GM06990 (cell line): ENCODE measurements around the gene TOP2B.

Experiments used
- DNase-seq: peaks from one replicate; pipeline ENCODE4 v3.0.0-alpha.2; 2011; ENCODE audit not compliant: insufficient read length; ENCODE audit errors: extremely low read depth
- H3K27me3 ChIP-seq: replicated peaks from 2 replicates; pipeline ENCODE4 v1.6.0; 2011; ENCODE audit warnings: low read length; ENCODE audit not compliant: control insufficient read depth, insufficient read depth
- H3K36me3 ChIP-seq: 2 replicates; pipeline ENCODE4 v1.5.1; 2011; ENCODE audit warnings: low read length; ENCODE audit not compliant: control insufficient read depth, insufficient read depth
- H3K4me3 ChIP-seq: replicated peaks from 2 replicates; pipeline ENCODE4 v1.5.1; 2011; ENCODE audit warnings: low read depth, mild to moderate bottlenecking, control low read depth, low read length
- CTCF ChIP-seq: IDR thresholded peaks from 2 replicates; pipeline ENCODE4 v1.5.1; 2011; ENCODE audit warnings: low read length, control low read depth, mild to moderate bottlenecking, inconsistent platforms; ENCODE audit not compliant: insufficient read depth, poor library complexity, severe bottlenecking

The TOP2B gene

GRCh38 chr3:25585361-25586166, 79.1 kb downstream of the TOP2B start:
- H3K27me3 ChIP-seq: no peaks in the 10 kb centered on the region; the same call in 1 of the 2 replicates
- no peak overlapping the region for H3K4me3 ChIP-seq
- no peak for TF ChIP-seq CTCF
- DNase-seq: no peak
- H3K36me3 ChIP-seq: no peaks in the 10 kb centered on the region

GRCh38 chr3:25584011-25584789, 80.5 kb downstream of the TOP2B start:
- no peak for DNase-seq
- no peak for TF ChIP-seq CTCF
- Histone ChIP-seq H3K27me3 (no peaks in the 10 kb centered on the region; the same call in 1 of the 2 replicates), H3K4me3 (no peak overlapping the region), H3K36me3 (no peaks in the 10 kb centered on the region)

GRCh38 chr3:25583343-25583742, 81.4 kb downstream of the TOP2B start:
- Histone ChIP-seq H3K36me3 (no peaks in the 10 kb centered on the region), H3K4me3 (no peak overlapping the region), H3K27me3 (no peaks in the 10 kb centered on the region; the same call in 1 of the 2 replicates)
- no peak for TF ChIP-seq CTCF
- DNase-seq: no peak

- DNase-seq: no peak
- no peak for TF ChIP-seq CTCF
- Histone ChIP-seq H3K4me3 (no peak overlapping the region), H3K36me3 (no peaks in the 10 kb centered on the region), H3K27me3 (no peaks in the 10 kb centered on the region; the same call in 1 of the 2 replicates)
These were observed 82.5 kb downstream of the TOP2B start for GRCh38 chr3:25582242-25582641.

GRCh38 chr3:25581823-25582222, 82.9 kb downstream of the TOP2B start:
- H3K36me3 ChIP-seq: no peaks in the 10 kb centered on the region
- no peak overlapping the region for H3K4me3 ChIP-seq
- H3K27me3 ChIP-seq: no peaks in the 10 kb centered on the region; the same call in 1 of the 2 replicates
- DNase-seq: no peak
- no peak for TF ChIP-seq CTCF
